Neural cell (in vitro differentiated cells): ENCODE results near the gene GNB3.

Experiments
- EZH2 ChIP-seq: fragments of 200-600, 300-800 bp; shearing (Covaris generic), sonication (generic); IDR thresholded peaks from 2 replicates; pipeline ENCODE4 v1.6.1; 2014; ENCODE audit warnings: antibody characterized with exemption, low read length, borderline replicate concordance, mild to moderate bottlenecking; ENCODE audit not compliant: insufficient read depth, poor library complexity, severe bottlenecking
- POLR2AphosphoS5 ChIP-seq: IDR thresholded peaks from 2 replicates; pipeline ENCODE4 v1.6.1; 2012

DNA sequence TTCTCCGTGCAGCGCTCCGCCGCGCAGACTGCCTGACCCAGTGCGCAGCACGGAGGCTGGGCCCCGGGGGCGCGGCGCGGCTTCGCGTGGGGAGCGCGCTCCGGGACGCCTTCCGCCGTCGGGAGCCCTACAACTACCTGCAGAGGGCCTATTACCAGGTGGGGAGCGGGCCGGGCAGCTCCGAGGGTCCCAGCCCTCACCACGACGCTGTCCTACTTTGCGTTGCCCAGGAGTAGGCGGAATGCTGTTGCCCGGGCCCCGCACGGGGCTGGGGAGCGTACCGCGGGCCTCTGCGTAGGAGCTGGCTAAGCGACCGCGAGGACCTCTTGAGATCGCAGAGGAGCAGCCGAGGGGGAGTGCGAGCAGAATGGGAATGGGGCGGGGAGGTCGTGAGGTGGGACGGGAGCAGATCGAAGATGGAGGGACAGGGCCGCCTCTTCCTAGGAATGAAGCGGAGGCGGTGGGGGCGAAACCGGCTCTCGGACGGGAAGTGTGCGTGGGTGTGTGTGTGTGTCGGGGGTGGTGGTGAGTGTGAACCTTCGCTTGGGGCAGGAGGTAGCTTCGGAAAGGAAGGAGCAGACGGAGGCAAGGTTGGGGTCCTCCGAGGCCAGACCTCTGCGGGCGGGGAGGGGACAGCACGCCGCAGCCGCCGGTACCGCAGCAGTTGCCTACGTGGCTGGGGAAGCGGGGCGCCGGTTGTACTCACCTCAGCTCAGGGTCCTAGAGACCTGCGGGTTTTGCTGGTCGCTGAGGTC, 11.8 kb upstream of the GNB3 start:
- peak; percentile 93 for TF ChIP-seq POLR2AphosphoS5
- TF ChIP-seq EZH2: no peak
